ENCODE data around the gene BRAT1. TPM values are rescaled to one million over a fixed set of nuclear protein-coding genes. Genes with fewer than 3 reads are reported as not detected.

BRAT1 gene
- polyA plus RNA-seq, 2 donors = 15.6 to 19.5 TPM

DNA sequence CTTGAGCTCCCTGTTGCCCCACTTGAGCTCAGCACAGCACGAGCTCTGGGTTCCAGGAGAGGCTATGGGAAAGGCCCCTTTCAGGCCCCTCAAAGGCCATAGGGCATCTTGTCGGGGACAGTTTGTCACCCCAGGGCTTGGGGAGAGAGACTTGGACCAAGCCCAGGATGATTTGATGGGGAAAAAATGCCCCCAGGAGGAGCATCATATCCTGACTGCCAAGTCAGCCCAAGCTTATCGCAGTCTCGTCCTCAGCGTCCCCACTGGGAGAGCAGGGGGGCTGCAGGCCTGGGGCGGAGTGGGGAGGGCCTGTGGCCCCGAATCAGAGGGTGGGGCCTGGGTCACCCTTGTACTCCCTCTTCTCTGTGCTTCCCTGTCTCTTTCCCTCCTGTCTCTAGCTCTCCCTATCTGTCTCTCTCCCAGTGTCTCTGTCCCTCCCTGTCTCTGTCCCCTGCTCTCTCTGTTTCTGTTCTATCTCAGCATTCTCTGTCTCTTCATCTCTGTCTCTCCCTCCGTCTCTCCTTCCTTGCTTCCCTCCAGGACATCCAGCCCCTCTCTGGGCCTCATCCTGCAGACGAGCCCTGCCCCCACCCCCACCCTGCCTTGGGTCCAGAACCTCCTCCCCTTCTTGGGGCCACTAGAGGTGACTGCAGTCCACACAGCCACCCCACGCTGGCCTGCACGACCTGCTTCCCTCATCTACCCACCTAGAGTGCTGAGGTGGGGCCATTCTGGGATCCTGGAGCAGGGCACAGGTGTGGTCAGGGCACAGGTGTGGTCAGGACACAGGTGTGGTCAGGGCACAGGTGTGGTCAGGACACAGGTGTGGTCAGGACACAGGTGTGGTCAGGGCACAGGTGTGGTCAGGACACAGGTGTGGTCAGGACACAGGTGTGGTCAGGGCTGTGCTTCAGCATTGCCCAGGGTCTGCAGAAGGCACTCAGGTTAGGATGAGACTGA, 61.8 kb downstream of the BRAT1 start:
- Histone ChIP-seq H3K9me3 (ENCODE audit: control insufficient read depth in 2 of 2, insufficient read depth in 1 of 2, low read depth in 1 of 2, low read length in 1 of 2) (peaks cover 0 to 2% of the 10 kb centered on the region in 2 donors), H3K27ac (ENCODE audit: low read depth in 2 of 2, low read length in 1 of 2) (no peak overlapping the region), H3K27me3 (ENCODE audit: control insufficient read depth in 1 of 2, insufficient read depth in 2 of 2, low read length in 2 of 2) (no peaks in the 10 kb centered on the region), H3K4me3 (ENCODE audit: low read depth in 1 of 2, low read length in 2 of 2) (no peak overlapping the region), H3K4me1 (ENCODE audit: control insufficient read depth in 2 of 2, insufficient read depth in 2 of 2, low read length in 1 of 2) (peaks cover 0 to 3% of the 10 kb centered on the region in 2 donors), H3K36me3 (ENCODE audit: control insufficient read depth in 2 of 2, insufficient read depth in 2 of 2, low read length in 1 of 2) (no peaks in the 10 kb centered on the region)
- 45 to 60% methylated on average over 8 to 10 of the region's 11 CpGs for WGBS, 2 donors

DNA sequence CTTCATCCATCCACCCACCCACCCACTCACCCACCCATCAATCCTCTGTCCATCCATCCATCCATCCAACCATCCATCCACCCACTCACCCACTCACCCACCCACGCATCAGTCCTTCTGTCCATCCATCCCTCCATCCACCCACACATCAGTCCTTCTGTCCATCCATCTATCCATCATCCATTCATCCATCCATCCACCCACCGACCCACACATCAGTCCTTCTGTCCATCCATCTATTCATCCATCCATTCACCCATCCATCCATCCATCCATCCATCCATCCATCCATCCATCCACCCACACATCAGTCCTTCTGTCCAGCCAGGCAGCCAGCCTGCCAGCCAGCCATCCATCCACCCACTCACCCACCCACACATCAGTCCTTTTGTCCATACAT, 63.3 kb downstream of the BRAT1 start:
- WGBS, 2 donors = 96 to 98% methylated on average over 2 of the region's 2 CpGs
- Histone ChIP-seq H3K36me3 (ENCODE audit: control insufficient read depth in 2 of 2, insufficient read depth in 2 of 2, low read length in 1 of 2) (no peaks in the 10 kb centered on the region), H3K27me3 (ENCODE audit: control insufficient read depth in 1 of 2, insufficient read depth in 2 of 2, low read length in 2 of 2) (no peaks in the 10 kb centered on the region), H3K9me3 (ENCODE audit: control insufficient read depth in 2 of 2, insufficient read depth in 1 of 2, low read depth in 1 of 2, low read length in 1 of 2) (peaks cover 0 to 2% of the 10 kb centered on the region in 2 donors), H3K27ac (ENCODE audit: low read depth in 2 of 2, low read length in 1 of 2) (no peak overlapping the region), H3K4me1 (ENCODE audit: control insufficient read depth in 2 of 2, insufficient read depth in 2 of 2, low read length in 1 of 2) (peaks cover 0 to 3% of the 10 kb centered on the region in 2 donors), H3K4me3 (ENCODE audit: low read depth in 1 of 2, low read length in 2 of 2) (no peak overlapping the region)

DNA sequence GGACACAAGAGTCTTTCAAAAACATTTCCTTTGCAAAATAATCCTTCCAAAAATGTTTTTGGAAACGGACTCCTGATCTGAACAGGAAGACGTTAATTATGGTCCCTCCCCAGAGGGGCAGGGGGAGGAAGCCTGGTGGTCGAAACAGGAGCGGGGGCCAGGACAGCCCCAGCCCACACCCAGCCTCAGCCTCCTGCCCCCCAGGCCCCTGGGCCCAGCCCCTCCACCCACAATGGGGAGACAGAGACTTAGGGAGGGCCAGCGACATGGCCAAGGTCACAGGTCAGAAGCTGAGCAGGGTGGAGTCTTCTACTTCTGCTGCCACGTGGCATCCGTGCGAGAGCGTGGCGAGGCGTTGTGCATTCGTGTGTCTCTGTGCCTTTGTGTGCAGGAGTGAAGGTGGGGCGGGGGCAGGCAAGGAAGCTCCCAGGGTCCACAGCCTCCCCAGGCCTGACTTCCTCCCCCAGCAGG, 65.1 kb downstream of the BRAT1 start:
- H3K36me3 ChIP-seq (ENCODE audit: control insufficient read depth in 2 of 2, insufficient read depth in 2 of 2, low read length in 1 of 2) = no peaks in the 10 kb centered on the region
- H3K4me3 ChIP-seq (ENCODE audit: low read depth in 1 of 2, low read length in 2 of 2) = no peak overlapping the region
- 56 to 64% methylated on average over 13 of the region's 13 CpGs for WGBS, 2 donors
- H3K27ac ChIP-seq (ENCODE audit: low read depth in 2 of 2, low read length in 1 of 2) = no peak overlapping the region
- H3K9me3 ChIP-seq (ENCODE audit: control insufficient read depth in 2 of 2, insufficient read depth in 1 of 2, low read depth in 1 of 2, low read length in 1 of 2) = no peaks in the 10 kb centered on the region
- peaks cover 0 to 3% of the 10 kb centered on the region in 2 donors for H3K4me1 ChIP-seq (ENCODE audit: control insufficient read depth in 2 of 2, insufficient read depth in 2 of 2, low read length in 1 of 2)
- no peaks in the 10 kb centered on the region for H3K27me3 ChIP-seq (ENCODE audit: control insufficient read depth in 1 of 2, insufficient read depth in 2 of 2, low read length in 2 of 2)

DNA sequence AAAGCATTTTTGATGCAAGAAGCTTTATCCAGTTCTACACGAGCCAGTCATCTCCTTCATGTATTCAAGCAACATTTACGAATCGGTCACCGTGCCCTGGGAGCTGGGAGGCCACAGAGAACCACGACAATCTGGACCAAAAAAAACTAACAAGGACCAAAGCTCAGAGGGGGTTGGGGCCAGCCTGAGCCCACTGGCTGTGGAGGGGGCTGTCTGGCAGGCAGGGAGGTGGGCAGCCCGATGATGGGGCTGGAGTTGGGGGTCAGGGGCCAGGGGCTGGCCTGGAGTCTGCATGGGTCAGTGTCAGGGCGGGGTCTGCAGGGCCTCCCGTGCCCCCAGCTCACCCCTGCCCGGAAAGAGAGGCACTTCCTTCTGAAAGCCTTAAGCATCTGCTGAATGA, 66.6 kb downstream of the BRAT1 start:
- Histone ChIP-seq H3K9me3 (ENCODE audit: control insufficient read depth in 2 of 2, insufficient read depth in 1 of 2, low read depth in 1 of 2, low read length in 1 of 2) (no peaks in the 10 kb centered on the region), H3K4me1 (ENCODE audit: control insufficient read depth in 2 of 2, insufficient read depth in 2 of 2, low read length in 1 of 2) (peaks cover 0 to 3% of the 10 kb centered on the region in 2 donors), H3K27ac (ENCODE audit: low read depth in 2 of 2, low read length in 1 of 2) (no peak overlapping the region), H3K4me3 (ENCODE audit: low read depth in 1 of 2, low read length in 2 of 2) (no peak overlapping the region), H3K27me3 (ENCODE audit: control insufficient read depth in 1 of 2, insufficient read depth in 2 of 2, low read length in 2 of 2) (no peaks in the 10 kb centered on the region), H3K36me3 (ENCODE audit: control insufficient read depth in 2 of 2, insufficient read depth in 2 of 2, low read length in 1 of 2) (no peaks in the 10 kb centered on the region)
- 41 to 53% methylated on average over 9 of the region's 9 CpGs for WGBS, 2 donors

DNA sequence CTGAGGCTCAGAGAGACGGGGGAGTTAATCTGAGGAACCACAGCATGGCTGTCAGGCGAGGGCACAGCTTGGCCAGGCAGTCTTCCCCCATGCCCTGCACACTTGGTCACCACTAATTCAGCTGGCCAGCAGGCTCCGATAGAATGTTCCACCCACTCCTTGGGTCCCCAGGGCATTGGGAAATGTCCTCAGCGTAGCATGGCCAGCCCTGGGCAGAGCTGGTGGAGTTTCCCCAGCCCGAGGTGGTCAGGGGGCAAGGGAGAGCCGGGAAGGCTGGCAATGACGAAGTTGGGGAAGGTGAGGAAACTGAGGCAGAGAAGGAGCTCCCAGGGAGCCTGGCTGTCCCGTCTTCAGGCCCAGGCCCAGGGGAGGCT, 67.1 kb downstream of the BRAT1 start:
- Histone ChIP-seq H3K36me3 (ENCODE audit: control insufficient read depth in 2 of 2, insufficient read depth in 2 of 2, low read length in 1 of 2) (no peaks in the 10 kb centered on the region), H3K9me3 (ENCODE audit: control insufficient read depth in 2 of 2, insufficient read depth in 1 of 2, low read depth in 1 of 2, low read length in 1 of 2) (peaks cover 0 to under 1% of the 10 kb centered on the region in 2 donors), H3K27me3 (ENCODE audit: control insufficient read depth in 1 of 2, insufficient read depth in 2 of 2, low read length in 2 of 2) (no peaks in the 10 kb centered on the region), H3K27ac (ENCODE audit: low read depth in 2 of 2, low read length in 1 of 2) (no peak overlapping the region), H3K4me1 (ENCODE audit: control insufficient read depth in 2 of 2, insufficient read depth in 2 of 2, low read length in 1 of 2) (peaks cover 0 to 3% of the 10 kb centered on the region in 2 donors), H3K4me3 (ENCODE audit: low read depth in 1 of 2, low read length in 2 of 2) (no peak overlapping the region)
- 61 to 67% methylated on average over 8 of the region's 8 CpGs for WGBS, 2 donors

Other genes with a start within 250 kb of the BRAT1 start
- gene SNX8, start 241.1 kb downstream of the BRAT1 start, polyA plus RNA-seq = 10 to 100 TPM; 15.6 to 37.7 TPM
- 10 to 100 TPM; 54.2 to 85.6 TPM for gene EIF3B, start 200.7 kb downstream of the BRAT1 start, polyA plus RNA-seq
- gene CHST12, start 151.9 kb downstream of the BRAT1 start, polyA plus RNA-seq = 1 to 10 TPM; 6.3 to 6.8 TPM
- not detected for gene GRIFIN, start 79.1 kb downstream of the BRAT1 start, polyA plus RNA-seq
- 10 to 100 TPM; 12.0 to 13.7 TPM for gene LFNG, start 35.8 kb downstream of the BRAT1 start, polyA plus RNA-seq
- 1 to 10 TPM; 2.4 to 3.4 TPM for gene IQCE, start 3.5 kb upstream of the BRAT1 start, polyA plus RNA-seq
- 1 to 10 TPM; 3.5 to 3.8 TPM for gene TTYH3, start 76.5 kb upstream of the BRAT1 start, polyA plus RNA-seq
- under 1 TPM; 0.10 to 0.11 TPM for gene AMZ1, start 132.7 kb upstream of the BRAT1 start, polyA plus RNA-seq

Measured in esophagus (tissue), 2 donors.